Suppressor macrophage (primary cell): ENCODE data around the gene JAKMIP1.

Experiments used
- DNase-seq, 4 experiments: peaks; one replicate each; pipeline ENCODE4 v3.0.0-alpha.2; 2020 to 2022

The JAKMIP1 gene

DNA sequence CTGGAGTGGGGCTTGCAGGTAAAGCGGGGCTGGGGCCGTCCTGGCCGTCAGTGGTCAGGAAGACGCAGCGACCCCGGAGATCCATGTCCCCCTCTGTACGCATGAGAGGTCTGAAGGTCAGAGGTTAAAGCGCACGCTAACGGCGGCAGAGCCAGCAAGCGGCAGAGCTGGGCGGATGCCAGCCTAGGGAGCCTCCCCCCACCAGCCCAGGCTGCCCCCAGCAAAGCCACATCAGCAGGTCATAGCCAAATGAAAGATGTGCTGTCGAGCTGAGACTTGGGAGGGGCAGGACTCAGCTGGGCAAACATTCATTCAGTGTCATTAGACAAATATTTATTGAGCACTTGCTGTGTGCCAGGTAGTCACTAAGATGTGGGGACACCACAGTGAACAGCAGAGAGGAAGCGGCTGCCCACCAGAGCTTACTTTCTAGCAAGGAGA, 593 bp upstream of the JAKMIP1 start:
- DNase-seq: no peak

DNA sequence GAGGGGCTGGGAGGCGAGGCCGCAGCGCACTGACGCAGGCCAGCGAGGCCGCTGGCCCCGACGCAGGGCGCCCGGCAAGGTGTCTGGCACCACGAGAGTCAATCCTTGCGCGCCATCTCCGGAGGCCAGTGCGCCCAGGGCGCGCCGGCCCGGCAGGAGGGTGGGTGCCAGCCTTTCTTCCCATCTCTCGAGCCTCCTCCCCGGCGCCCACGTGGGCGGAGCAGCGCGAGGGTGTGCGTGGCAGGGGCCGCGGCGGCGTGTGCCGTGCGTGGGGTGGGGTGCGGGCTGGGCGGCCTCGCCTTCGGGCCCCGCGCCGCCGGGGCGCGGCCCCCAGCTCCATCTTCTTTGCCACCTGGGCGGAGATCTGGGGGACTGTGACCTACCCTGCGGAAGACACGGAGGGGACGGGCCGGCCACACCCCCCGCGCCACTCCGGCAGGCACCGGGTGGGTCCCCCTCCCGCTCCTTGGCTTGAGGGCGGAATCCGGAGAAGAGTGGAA, 877 bp downstream of the JAKMIP1 start:
- no peak for DNase-seq

DNA sequence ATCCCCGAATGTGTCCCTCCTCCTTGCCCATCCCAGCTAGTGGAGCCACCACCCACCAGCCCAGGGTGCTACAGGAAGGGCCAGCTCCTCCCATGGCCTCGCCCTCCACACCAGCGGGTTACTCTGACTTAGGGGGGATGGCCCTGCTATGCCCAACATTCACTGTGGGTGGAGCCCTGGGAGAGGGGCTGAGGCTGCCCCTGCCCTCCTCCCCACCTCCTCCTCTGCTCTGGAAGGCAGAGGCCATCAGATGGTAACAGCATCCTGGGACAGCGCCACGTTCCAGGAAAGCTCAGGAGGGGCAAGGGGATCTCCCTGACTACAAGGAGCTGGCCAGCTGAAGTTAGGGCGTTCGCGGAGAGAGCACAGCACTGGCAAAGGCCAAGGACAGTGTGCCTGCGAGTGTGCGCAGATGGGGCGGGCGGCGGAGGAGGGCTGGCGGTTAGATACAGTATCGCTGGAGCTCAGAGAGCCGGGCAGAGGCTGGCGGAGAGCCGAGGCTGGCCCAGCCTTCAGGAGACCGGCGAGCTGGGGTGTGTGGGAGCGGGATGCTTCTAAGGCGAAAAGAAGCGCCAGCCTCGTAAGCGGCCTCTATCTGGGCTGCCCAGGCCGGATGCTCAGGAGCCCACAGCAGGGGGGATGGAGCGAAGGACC, 1.5 kb downstream of the JAKMIP1 start:
- no peak for DNase-seq

DNA sequence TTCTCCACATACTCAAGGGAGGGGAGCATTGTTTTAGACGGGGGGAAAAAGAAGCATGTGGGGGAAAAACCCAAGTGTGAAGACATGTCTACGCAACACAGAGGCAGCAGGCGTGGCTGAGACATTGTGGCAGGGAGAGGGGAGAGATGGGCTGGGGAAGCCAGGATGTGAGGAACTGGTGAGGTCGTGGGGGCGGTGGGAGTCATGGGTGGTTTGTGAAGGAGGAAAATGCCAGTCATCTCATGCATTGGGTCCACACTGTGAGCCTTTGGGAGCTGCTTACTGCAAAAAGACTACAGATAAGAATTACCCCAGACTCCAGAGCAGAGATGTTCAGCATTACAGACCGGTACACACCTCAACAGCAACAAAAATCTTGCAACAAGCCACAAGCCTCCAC, 2.1 kb downstream of the JAKMIP1 start:
- DNase-seq: no peak

DNA sequence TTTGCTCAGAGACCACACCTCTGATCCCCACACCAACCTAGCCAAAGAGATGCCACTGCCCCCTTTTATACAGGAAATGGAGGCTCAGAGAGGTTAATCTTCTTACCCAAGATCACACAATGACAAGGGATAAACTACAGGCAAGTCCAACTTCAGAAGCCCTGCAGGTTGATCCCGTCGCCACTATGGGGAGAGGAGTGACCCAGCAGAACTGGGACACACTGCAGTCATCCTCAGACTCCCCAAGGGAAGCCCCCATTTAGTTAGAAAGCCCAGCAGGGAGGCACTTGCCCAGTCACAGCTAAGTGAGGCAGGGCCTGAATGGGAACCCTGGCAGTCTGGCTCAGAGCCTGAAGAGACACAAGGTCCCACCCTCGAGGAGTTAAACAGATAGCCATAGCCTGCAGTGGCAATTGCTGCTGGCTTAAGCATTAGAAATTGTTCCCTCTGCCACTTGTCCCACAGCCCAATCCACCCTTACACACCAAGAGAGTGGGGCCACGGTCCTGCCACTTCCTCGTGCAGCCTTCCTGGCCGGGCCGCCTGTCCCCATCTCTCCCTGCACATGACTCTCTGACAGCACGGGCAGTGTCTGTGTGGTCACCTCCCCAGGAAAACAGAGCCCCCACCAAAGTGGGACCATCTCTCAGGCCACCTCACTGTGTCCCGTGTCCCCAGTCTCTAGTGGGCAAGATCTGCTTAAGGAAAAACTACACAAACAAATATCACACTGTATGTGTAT, 2.7 kb downstream of the JAKMIP1 start:
- DNase-seq: no peak

DNA sequence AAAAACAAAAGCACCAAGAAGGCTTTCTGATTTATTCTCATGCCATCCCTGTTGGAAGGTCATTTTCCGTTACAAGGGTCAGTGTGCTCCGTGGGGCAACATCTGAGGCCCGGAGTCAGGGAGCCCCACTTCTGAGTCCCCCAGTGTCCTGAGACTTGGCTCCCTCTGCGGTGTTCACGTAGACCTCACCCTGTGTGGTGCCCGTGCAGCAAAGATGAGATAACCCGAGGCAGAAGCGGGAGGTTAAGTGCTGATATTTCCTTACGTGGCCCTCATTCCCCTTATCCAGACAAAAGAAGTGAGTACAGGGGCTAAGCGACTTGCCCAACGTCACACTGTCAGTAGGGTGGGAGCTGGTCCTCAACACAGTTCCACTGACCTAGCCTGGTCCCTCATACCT, 3.5 kb downstream of the JAKMIP1 start:
- DNase-seq: no peak

DNA sequence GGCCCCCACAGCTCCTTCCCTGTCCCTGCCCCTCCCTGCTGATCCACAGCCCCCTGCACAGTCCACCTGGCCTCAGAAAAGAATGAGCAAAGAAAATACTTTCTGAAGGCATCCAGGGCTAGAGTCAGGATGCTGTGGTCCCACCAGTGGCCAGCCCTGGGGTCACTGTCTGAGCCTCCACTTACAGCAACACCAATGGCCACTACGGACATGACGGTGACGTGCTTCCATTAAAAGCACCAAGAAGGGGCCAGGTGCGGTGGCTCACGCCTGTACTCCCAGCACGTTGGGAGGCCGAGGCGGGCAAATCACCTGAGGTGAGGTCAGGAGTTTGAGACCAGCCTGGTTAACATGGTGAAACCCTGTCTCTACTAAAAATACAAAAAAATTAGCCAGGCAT, 4.0 kb downstream of the JAKMIP1 start:
- no peak for DNase-seq

DNA sequence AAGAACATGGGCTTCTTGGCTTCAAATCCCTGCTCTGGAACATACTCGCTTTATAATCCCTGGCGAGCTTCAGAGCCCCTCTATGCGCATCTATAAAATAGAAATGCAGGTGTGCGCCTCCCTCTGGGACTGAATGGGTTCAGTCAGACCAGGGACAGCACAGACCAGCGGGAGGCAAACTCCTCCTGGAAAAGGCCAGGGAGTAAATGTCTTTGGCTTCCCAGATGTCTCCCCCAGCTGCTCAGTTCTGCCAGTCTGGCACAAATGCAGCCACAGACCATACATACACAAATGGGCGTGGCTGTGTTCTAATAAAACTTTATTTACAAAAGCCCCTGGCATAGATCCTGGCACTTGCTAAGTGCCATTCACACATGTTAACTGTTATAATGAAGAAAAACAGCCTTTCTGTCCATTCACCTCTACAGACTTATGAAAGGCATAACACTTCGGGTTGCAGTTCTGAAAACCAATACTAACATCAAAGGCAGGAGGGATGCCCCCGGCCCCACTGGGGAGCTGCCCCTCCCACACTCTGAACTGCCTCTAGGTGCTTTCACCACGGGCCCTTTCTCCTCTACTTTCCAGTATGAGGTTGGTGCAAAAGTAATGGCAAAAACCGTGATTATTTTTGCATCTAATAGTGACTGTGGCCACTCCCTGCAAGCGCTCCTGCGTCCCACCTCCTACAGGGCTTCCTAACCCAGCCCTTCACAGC, 4.6 kb downstream of the JAKMIP1 start:
- no peak for DNase-seq

DNA sequence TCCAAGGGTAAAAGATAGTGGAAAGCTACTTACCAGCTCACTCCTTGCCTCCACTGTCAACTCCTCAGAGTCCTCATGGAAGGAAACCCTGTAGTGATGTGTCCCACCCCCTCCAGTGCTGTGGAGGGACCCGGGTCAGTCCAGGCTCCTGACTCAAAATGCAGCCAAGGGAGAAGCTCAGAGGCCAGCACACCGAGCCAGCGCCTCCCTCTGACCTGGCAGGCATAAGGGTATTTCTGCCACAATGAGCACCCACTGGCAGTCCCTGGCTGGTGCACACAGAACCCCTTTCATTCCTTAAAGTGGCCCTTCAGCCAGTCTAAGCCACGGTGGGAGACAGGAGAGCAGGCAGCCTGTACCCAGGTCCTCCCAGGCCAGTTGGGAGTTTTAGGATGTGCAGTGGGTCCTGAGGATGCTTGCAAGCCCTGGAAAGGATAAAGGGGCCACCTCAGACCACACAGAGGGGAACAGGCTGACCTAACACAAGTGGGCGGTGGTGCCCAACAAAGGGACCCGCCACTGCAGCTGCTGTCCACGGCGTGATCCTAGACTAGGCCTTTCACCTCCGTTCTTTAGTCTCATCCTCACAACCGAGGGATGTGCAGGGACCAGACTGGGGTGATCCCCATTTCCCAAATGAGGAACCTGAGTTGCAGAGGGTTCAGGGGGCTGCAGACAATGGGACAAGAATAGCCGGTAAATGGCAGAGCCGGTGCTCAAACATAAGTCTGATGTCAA, 5.7 kb downstream of the JAKMIP1 start:
- DNase-seq: no peak

DNA sequence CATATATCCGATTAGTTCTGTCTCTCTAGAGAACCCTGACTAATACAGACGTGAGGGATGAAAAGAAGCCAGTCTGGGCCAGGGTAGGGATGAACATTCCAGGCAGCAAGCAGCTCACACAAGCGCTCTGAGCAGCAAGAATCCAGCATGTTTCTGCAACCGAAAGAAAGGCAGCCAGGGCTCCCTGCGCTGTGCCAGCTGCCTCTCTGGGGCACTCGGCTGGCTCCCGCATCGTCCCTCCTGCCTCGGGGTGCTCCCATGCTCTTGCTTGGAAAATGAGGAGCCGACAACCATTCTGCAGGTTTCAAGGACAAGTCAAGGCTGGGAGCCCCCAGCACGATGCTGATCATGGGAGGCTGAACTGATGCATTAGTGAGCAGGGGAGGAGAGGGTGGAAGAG, 7.0 kb downstream of the JAKMIP1 start:
- no peak for DNase-seq

DNA sequence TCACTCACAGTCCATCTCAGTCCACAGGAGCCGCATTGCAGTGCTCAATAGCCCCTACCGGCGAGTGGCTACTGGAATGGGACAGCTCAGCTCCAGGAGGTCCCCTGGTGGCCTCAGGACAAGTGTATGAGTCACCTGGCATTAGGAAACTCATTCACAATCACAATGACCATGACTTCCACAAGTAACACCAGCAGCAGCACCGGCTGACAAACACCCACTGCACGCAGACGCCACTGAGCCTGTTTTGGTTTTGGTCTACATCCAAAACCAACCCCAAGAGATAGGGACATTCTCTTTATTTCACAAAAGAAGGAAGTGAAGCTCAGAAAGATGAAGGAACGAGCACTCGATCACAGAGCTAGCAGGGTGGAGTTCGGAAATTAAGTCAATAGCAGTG, 8.1 kb downstream of the JAKMIP1 start:
- DNase-seq: no peak

DNA sequence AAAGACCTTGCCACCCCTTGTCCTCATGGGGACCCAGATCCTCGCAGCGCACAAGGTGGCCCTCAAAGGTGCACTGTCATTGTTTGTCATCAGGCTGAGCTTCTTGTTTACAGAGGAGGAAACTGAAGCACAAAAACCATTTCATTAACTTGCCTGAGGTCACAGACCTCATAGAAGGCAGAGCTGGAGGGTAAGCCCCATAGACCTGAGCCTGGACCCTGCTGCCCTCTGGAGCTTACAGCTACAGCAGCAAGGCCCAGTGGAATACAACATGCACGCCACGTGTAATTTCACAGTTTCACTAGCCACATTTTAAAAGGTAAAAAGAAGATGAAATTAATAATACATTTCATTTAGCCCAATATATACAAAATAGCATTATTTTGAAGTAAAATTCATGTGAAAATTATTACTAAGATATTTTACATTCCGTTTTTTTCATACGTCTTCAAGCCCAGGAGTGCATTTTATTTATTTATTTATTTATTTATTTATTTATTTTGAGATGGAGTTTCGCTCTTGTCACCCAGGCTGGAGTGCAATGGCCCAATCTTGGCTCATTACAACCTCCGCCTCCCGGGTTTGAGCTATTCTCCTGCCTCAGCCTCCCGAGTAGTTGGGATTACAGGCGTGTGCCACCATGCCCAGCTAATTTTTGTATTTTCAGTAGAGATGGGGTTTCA, 8.8 kb downstream of the JAKMIP1 start:
- DNase-seq: no peak

DNA sequence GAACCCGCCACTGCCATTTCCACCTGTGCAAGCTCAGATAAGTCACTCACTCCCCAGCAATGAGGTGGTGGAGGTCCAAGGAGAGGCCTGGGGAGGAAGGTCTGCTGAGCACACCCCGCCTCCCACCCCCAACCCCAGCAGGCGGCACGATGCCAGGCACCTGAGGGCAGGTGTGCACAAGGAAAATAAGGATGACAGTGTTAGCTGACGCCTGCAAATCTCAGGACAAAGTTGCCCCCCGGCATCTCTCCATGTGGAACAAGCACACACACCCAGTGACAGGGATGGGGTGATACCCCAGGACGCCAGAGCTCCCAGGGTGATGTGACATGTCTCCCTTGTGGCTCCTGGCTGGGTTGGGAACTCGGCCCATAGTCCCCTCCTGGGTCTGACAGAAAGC, 9.9 kb downstream of the JAKMIP1 start:
- DNase-seq: no peak

DNA sequence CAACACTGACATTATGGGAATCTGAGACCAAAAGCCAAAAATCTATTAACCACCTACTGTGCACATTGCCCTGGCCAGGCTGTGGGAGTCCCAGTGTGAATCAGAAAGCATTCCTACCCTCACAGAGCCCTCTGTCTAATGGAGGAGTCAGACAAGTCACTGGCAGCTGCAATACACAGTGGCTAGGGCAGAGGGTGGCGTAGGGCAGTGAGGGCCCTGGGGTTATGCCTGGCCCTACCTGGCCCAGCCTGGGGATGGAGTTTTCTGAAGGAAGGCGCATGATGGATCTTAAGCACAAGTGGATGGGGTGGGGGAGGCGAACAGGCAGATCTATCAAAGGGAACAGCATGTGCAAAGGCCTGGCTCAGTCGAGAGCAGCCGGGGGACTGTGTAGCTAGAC, 10.8 kb downstream of the JAKMIP1 start:
- no peak for DNase-seq

DNA sequence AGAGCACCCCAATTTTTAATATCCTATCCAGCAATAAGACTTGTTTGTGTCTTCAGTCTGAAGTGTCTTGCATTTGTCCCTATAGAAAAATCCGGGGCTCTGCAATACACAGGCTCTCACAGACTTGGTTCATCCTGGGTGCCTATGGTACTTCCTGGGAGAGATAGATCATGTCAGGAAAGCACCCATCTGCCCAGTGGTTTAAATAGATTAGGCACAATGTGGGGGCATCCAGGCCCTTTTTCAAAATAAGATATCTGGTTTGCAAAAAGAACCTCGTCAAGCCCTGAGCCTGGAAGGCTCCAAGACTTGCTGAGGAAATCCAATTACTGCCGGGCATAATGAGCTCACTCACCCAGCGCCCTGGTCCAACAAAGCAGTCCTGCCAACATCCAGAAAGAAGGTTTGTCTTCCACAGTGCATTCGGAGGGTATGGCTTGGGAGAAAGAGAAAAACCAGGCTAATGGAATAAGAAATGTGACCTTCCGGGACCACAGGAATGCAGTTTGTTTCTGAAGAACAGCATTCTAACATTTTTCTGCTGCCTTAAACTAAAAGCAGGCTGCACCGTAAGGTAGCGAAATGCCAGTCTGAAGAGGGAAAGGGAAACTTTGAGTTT, 11.6 kb downstream of the JAKMIP1 start:
- no peak for DNase-seq

DNA sequence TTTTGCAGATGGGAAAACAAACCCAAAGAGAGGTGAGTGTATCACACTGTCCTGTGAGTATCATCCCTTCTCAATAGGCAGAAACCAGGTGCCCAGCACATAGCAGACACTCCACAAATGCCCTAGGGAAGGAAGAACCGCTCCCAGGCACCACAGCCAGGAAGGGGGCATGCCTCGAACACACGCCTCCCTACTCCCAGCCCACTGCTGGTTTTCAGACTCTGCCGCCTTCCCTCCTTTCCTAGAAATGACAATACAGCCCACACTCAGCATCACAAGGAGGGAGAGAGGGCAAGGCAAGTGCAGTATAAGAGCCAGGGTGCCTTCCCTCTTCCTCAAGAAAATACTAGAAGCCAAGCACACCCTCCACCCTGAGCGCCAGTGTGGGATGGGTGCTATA, 16.2 kb downstream of the JAKMIP1 start:
- no peak for DNase-seq

DNA sequence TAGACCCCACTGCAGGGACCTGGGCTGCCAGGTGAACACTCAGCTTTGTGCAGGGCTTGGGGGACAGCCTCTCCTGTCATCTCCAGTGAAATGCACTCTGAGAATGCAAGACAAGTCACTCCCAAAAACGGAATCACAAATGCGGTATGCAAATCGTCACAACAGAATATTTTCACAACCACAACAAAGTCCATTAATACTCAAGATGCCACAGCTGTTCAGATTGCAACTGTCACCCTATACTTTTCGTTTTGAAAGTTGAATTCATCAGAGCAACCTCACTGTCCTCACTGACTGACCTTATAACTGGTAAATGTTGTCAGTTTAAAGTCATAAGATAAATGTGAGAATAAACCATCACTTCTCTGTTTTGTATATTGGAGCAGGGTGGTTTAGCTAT, 16.6 kb downstream of the JAKMIP1 start:
- DNase-seq: no peak

DNA sequence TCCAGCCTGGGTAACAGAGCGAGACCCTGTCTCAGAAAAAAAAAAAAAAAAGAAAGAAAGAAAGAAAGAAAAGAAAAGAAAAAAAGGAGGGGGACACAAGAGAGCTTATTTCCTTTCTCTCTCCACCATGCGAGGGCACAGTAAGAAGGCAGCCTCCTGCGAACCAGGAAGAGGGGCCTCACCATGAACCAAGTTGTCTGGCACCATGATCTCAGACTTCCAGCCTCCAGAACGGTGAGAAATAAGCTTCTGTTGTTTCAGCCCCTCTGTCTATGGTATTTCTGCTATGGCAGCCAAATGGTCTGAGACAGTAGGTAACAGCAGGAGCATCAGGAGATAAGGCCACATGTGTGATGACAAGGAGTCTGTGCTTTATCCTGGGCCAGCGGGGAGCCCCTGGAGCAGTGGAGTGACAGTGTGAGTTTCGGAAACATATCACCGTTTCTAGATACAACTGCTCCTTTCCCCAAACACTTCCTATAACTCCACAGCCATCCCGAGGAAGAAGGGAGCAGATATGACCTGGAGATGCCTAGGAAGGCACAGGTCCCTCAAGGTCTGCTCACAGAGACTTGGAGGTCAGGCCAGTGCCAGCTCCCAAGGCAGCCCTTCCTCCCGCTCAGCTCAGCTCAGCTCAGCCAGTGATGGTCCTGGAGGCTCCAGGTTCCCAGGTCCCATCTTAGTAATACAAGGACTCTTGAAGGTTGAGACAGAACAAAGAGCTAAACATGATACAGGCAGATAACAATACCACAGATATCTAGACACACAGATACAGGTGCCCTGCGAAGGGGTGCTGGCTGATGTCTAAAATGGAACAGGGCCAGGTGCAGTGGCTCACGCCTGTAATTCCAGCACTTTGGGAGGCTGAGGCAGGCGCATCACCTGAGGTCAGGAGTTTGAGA, 17.7 kb downstream of the JAKMIP1 start:
- DNase-seq: no peak

DNA sequence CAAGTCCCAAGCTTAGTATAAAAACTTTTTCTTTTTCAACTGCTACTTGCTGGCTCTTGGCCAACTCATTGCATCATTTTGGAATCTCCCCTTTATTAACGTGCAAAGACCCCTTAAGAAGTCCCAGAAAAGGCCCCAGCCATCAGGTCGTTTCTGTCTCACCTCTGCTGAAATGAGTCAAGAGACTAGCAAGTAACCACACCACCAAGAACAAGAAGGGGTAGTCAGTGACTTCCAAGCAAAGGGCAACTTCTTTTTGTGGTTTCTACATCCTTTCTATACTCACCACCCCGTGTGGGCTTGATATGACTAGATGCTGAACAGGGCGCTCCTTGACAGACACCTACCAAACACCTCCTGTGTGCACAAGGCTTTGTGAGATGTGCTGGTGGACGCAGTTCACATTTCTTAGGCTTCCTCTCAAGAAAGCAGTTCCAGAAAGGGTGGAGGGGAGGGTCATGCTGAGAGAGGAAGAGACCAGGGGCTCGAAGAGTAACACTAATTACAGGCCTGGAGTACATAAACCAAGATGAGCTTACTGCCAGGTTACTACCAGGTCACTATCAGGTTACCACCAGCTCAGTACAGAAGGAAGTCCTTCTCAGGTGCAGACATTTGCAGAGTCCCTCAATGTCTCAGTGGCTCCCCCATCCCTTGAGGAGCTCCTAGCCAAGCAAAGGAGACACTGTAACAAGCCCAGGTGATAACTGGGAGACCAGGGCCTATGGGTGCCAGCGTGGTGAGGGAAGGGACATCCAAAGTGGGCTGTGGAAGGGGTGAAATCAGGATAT, 19.3 kb downstream of the JAKMIP1 start:
- no peak for DNase-seq

DNA sequence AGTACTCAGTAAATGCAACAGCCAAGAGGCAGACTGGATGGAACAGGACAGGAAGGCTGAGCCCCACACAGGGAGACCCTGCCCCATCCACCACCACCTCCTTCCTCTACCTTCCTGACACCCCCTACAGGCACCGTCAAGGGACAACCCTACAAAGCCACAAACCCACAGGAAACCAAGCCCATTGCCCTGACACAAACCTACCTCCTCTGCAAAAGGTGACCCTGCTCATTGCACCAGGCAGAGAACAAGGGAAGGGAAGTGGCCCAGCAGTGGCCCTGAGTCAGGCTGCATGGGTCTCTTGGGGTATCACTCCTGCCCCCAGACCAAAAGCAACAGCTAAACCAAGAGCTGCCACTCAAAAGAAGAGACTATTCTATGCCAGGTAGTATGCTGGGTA, 21.0 kb downstream of the JAKMIP1 start:
- no peak for DNase-seq
